Astrocyte (in vitro differentiated cells and primary cell): Measurements from ENCODE around the gene TMEM42. TPM values are rescaled to one million over a fixed set of nuclear protein-coding genes. Genes with fewer than 3 reads are reported as not detected.

Experiments used
- DNase-seq: peaks from one replicate; pipeline ENCODE4 v3.0.0-alpha.2; 2010; ENCODE audit warnings: low read depth
- FAIRE-seq: peaks from 2 replicates; lab custom pipeline; 2011; peaks lifted over from hg19 to GRCh38; lab: Jason Lieb, UNC
- H2AFZ ChIP-seq: 2 replicates; pipeline ENCODE4 v1.6.0; 2012; ENCODE audit warnings: low read depth, low read length, inconsistent platforms
- H3K27ac ChIP-seq: 2 replicates; pipeline ENCODE4 v1.5.1; 2011; ENCODE audit warnings: low read depth, low read length, inconsistent platforms
- H3K27me3 ChIP-seq: 2 replicates; pipeline ENCODE4 v1.6.0; 2011; ENCODE audit warnings: low read length, inconsistent platforms; ENCODE audit not compliant: insufficient read depth
- H3K36me3 ChIP-seq: 2 replicates; pipeline ENCODE4 v1.5.1; 2011; ENCODE audit warnings: low read length, inconsistent platforms; ENCODE audit not compliant: insufficient read depth
- H3K4me1 ChIP-seq: 2 replicates; pipeline ENCODE4 v1.5.1; 2011; ENCODE audit warnings: low read length, inconsistent platforms; ENCODE audit not compliant: insufficient read depth
- H3K4me2 ChIP-seq: 2 replicates; pipeline ENCODE4 v1.6.0; 2012; ENCODE audit warnings: low read length, inconsistent platforms
- H3K4me3 ChIP-seq: 2 replicates; pipeline ENCODE4 v1.5.1; 2011; ENCODE audit warnings: low read depth, mild to moderate bottlenecking, low read length, inconsistent platforms; ENCODE audit not compliant: insufficient read depth
- H3K79me2 ChIP-seq: 2 replicates; pipeline ENCODE4 v1.6.0; 2012; ENCODE audit warnings: mild to moderate bottlenecking, low read length, inconsistent platforms; ENCODE audit not compliant: insufficient read depth
- H3K9ac ChIP-seq: 2 replicates; pipeline ENCODE4 v1.6.0; 2012; ENCODE audit warnings: mild to moderate bottlenecking, low read length, inconsistent platforms
- H3K9me3 ChIP-seq: 2 replicates; pipeline ENCODE4 v1.5.1; 2012; ENCODE audit warnings: low read depth, mild to moderate bottlenecking, low read length, inconsistent platforms; ENCODE audit not compliant: insufficient read depth
- H4K20me1 ChIP-seq: 2 replicates; pipeline ENCODE4 v1.6.0; 2012; ENCODE audit warnings: low read length, inconsistent platforms; ENCODE audit not compliant: insufficient read depth
- H3K27ac Mint-ChIP-seq: one replicate; pipeline ENCODE4 v1.8.0; 2021; ENCODE audit warnings: mild to moderate bottlenecking, mixed read lengths; ENCODE audit not compliant: unreplicated experiment
- H3K27me3 Mint-ChIP-seq: one replicate; pipeline ENCODE4 v1.8.0; 2021; ENCODE audit warnings: low read depth, mixed read lengths; ENCODE audit not compliant: unreplicated experiment
- H3K36me3 Mint-ChIP-seq: one replicate; pipeline ENCODE4 v1.8.0; 2021; ENCODE audit warnings: low read depth, mixed read lengths; ENCODE audit not compliant: unreplicated experiment
- H3K4me1 Mint-ChIP-seq: one replicate; pipeline ENCODE4 v1.8.0; 2021; ENCODE audit warnings: low read depth, mixed read lengths; ENCODE audit not compliant: unreplicated experiment
- H3K4me3 Mint-ChIP-seq: one replicate; pipeline ENCODE4 v1.8.0; 2021; ENCODE audit warnings: mild to moderate bottlenecking, moderate library complexity, mixed read lengths; ENCODE audit not compliant: unreplicated experiment
- H3K9me3 Mint-ChIP-seq: one replicate; pipeline ENCODE4 v1.8.0; 2021; ENCODE audit warnings: mild to moderate bottlenecking, mixed read lengths; ENCODE audit not compliant: unreplicated experiment
- EZH2 ChIP-seq: IDR thresholded peaks from 2 replicates; pipeline ENCODE4 v1.6.1; 2012; ENCODE audit warnings: mild to moderate bottlenecking, low read length, inconsistent platforms; ENCODE audit not compliant: insufficient read depth
- total RNA-seq: library from RNA; stranded (reverse); gene quantifications from 2 replicates; pipeline ENCODE4 v1.2.1, GENCODE V29; 2021
- TF ChIP-seq, protein P1 (sequence below): IDR thresholded peaks from 2 replicates; pipeline ENCODE4 v1.5.1; 2011; ENCODE audit warnings: low read depth, mild to moderate bottlenecking, inconsistent platforms, low read length, moderate library complexity; ENCODE audit not compliant: insufficient read depth

TMEM42 gene
- total RNA-seq, 1 donor from 2014 or later, result 6.9 TPM

DNA sequence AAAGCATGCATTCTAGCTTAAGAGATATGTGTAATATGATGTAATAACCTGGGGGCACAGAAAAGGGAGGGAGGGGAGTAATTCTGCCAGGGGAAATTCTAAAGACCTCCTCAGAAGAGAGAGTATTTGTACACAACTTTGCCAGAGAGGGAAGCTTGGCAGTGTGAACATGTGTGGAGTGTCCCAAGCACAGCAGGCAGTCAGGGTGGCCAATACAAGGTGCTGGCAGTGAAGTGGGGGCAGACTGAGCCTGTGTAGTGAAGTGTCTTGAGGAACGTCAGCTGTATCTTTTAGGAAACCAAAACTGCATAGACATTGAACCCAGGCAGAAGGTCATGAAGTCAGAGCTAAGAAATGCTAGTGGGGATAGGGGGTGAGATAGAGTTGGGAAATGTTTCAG, 29.7 kb upstream of the TMEM42 start:
- FAIRE-seq (no peak), DNase-seq (no peak)
- H3K27me3 ChIP-seq, result no peaks in the 10 kb centered on the region
- peaks cover 5% of the 10 kb centered on the region for H3K9me3 ChIP-seq
- Mint-ChIP-seq H3K9me3 (peaks cover 6% of the 10 kb centered on the region), H3K27me3 (no peaks in the 10 kb centered on the region), H3K4me3 (no peak overlapping the region), H3K4me1 (no peaks in the 10 kb centered on the region), H3K36me3 (no peaks in the 10 kb centered on the region), H3K27ac (no peak overlapping the region)
- TF ChIP-seq EZH2, result no peak
- TF ChIP-seq, protein P1, sequence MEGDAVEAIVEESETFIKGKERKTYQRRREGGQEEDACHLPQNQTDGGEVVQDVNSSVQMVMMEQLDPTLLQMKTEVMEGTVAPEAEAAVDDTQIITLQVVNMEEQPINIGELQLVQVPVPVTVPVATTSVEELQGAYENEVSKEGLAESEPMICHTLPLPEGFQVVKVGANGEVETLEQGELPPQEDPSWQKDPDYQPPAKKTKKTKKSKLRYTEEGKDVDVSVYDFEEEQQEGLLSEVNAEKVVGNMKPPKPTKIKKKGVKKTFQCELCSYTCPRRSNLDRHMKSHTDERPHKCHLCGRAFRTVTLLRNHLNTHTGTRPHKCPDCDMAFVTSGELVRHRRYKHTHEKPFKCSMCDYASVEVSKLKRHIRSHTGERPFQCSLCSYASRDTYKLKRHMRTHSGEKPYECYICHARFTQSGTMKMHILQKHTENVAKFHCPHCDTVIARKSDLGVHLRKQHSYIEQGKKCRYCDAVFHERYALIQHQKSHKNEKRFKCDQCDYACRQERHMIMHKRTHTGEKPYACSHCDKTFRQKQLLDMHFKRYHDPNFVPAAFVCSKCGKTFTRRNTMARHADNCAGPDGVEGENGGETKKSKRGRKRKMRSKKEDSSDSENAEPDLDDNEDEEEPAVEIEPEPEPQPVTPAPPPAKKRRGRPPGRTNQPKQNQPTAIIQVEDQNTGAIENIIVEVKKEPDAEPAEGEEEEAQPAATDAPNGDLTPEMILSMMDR, result no peak
- no peaks in the 10 kb centered on the region for H3K79me2 ChIP-seq
- peaks cover 7% of the 10 kb centered on the region for H3K36me3 ChIP-seq
- H3K4me2 ChIP-seq, result no peak overlapping the region
- no peaks in the 10 kb centered on the region for H3K4me1 ChIP-seq
- no peak overlapping the region for H3K9ac ChIP-seq
- no peak overlapping the region for H3K27ac ChIP-seq
- H2AFZ ChIP-seq, result no peak overlapping the region
- H4K20me1 ChIP-seq, result no peaks in the 10 kb centered on the region
- no peak overlapping the region for H3K4me3 ChIP-seq

DNA sequence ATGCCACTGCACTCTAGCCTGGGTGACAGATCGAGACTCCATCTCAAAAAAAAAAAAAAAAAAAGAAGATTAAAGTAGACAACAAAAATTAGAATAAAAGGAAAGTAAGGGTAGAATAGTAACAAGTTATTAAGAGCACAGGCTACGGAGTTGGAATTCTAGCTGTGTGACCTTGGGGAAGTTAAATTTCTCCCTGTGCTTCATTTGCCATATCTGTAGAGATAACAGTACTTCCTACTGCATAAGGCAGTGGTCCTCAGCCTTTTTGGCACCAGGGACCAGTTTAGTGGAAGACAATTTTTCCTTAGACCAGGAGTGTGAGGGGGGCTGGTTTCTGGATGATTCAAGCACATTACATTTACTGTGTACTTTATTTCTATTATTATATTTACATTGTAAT, 28.7 kb upstream of the TMEM42 start:
- Histone ChIP-seq H3K4me1 (no peaks in the 10 kb centered on the region), H2AFZ (no peak overlapping the region), H4K20me1 (no peaks in the 10 kb centered on the region), H3K36me3 (peaks cover 7% of the 10 kb centered on the region), H3K9ac (no peak overlapping the region), H3K27me3 (no peaks in the 10 kb centered on the region), H3K4me2 (no peak overlapping the region), H3K9me3 (peaks cover 5% of the 10 kb centered on the region), H3K4me3 (no peak overlapping the region), H3K79me2 (no peaks in the 10 kb centered on the region), H3K27ac (no peak overlapping the region)
- Mint-ChIP-seq H3K4me1 (no peaks in the 10 kb centered on the region), H3K4me3 (no peak overlapping the region), H3K9me3 (peaks cover 6% of the 10 kb centered on the region), H3K36me3 (no peaks in the 10 kb centered on the region), H3K27me3 (no peaks in the 10 kb centered on the region), H3K27ac (no peak overlapping the region)
- no peak for TF ChIP-seq EZH2
- TF ChIP-seq, protein P1, result no peak
- FAIRE-seq (no peak), DNase-seq (no peak)

DNA sequence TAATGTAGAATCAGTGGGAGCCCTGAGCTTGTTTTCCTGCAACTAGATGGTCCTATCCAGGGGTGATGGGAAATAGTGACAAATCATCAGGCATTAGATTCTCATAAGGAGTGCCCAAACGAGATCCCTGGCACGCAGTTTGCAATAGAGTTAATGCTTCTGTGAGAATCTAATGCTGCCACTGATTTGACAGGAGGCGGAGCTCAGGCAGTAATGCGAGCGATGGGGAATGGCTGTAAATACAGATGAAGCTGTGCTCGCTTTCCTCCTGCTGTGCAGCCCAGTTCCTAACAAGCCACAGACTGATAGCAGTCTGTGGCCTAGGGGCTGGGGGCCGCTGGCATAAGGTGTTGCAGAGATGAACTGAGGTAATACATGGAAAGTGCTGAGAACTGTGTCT, 28.3 kb upstream of the TMEM42 start:
- FAIRE-seq (no peak), DNase-seq (no peak)
- H4K20me1 ChIP-seq, result no peaks in the 10 kb centered on the region
- Mint-ChIP-seq H3K4me3 (no peak overlapping the region), H3K27ac (no peak overlapping the region), H3K9me3 (peaks cover 6% of the 10 kb centered on the region), H3K4me1 (no peaks in the 10 kb centered on the region), H3K36me3 (no peaks in the 10 kb centered on the region), H3K27me3 (no peaks in the 10 kb centered on the region)
- H3K36me3 ChIP-seq, result peaks cover 3% of the 10 kb centered on the region
- H2AFZ ChIP-seq, result no peak overlapping the region
- no peaks in the 10 kb centered on the region for H3K27me3 ChIP-seq
- H3K27ac ChIP-seq, result no peak overlapping the region
- no peak overlapping the region for H3K4me3 ChIP-seq
- H3K4me1 ChIP-seq, result no peaks in the 10 kb centered on the region
- TF ChIP-seq, protein P1, result no peak
- TF ChIP-seq EZH2, result no peak
- H3K9ac ChIP-seq, result no peak overlapping the region
- H3K9me3 ChIP-seq, result peaks cover 5% of the 10 kb centered on the region
- H3K4me2 ChIP-seq, result no peak overlapping the region
- H3K79me2 ChIP-seq, result no peaks in the 10 kb centered on the region
